ENCODE measurements around the gene PRKG1. TPM values are rescaled to one million over a fixed set of nuclear protein-coding genes. Genes with fewer than 3 reads are reported as not detected.
"Not testable (repeated sequence)": the region's sequence is repeated elsewhere in the genome, so short reads cannot be mapped to it uniquely, and the experiment has no call there.

Gene PRKG1
- total and polyA plus RNA-seq, 4 donors: 6.8 to 38.1 (median 15.4) TPM

GRCh38 chr10:51386248-51386885, 312.1 kb downstream of the PRKG1 start:
- DNase-seq (ENCODE audit: low read depth in 4 of 6, low spot score in 6 of 6): no peak
- H3K9me3 ChIP-seq (ENCODE audit: control insufficient read depth, insufficient read depth, low read length): no peaks in the 10 kb centered on the region
- WGBS (ENCODE audit: insufficient coverage): 55% methylated on average over 3 of the region's 3 CpGs
- no peaks in the 10 kb centered on the region for H3K4me1 ChIP-seq (ENCODE audit: control insufficient read depth, insufficient read depth, low read length)
- H3K36me3 ChIP-seq (ENCODE audit: control insufficient read depth, insufficient read depth, low read length): no peaks in the 10 kb centered on the region
- H3K27me3 ChIP-seq (ENCODE audit: control insufficient read depth, insufficient read depth, low read length): no peaks in the 10 kb centered on the region
- H3K27ac ChIP-seq (ENCODE audit: low read depth, low read length): no peak overlapping the region
- no peak overlapping the region for H3K4me3 ChIP-seq (ENCODE audit: low read depth, low read length)

- DNase-seq (ENCODE audit: low read depth in 4 of 6, low spot score in 6 of 6): peak in 1 of 6 donors; percentile 79
- Histone ChIP-seq H3K9me3 (ENCODE audit: control insufficient read depth, insufficient read depth, low read length) (no peaks in the 10 kb centered on the region), H3K4me1 (ENCODE audit: control insufficient read depth, insufficient read depth, low read length) (no peaks in the 10 kb centered on the region), H3K27me3 (ENCODE audit: control insufficient read depth, insufficient read depth, low read length) (no peaks in the 10 kb centered on the region), H3K36me3 (ENCODE audit: control insufficient read depth, insufficient read depth, low read length) (no peaks in the 10 kb centered on the region), H3K27ac (ENCODE audit: low read depth, low read length) (no peak overlapping the region), H3K4me3 (ENCODE audit: low read depth, low read length) (no peak overlapping the region)
- WGBS (ENCODE audit: insufficient coverage): 88% methylated on average over 2 of the region's 3 CpGs
Observed at GRCh38 chr10:51389415-51390321, 315.4 kb downstream of the PRKG1 start.

- not testable (repeated sequence) for H3K27ac ChIP-seq (ENCODE audit: low read depth, low read length); H3K36me3 ChIP-seq (ENCODE audit: control insufficient read depth, insufficient read depth, low read length); DNase-seq (ENCODE audit: low read depth in 4 of 6, low spot score in 6 of 6); H3K27me3 ChIP-seq (ENCODE audit: control insufficient read depth, insufficient read depth, low read length); H3K9me3 ChIP-seq (ENCODE audit: control insufficient read depth, insufficient read depth, low read length); H3K4me1 ChIP-seq (ENCODE audit: control insufficient read depth, insufficient read depth, low read length); H3K4me3 ChIP-seq (ENCODE audit: low read depth, low read length)
- 98% methylated on average over 17 of the region's 29 CpGs for WGBS (ENCODE audit: insufficient coverage)
Observed at GRCh38 chr10:51393006-51393405, 318.7 kb downstream of the PRKG1 start.

GRCh38 chr10:51394039-51394438, 319.8 kb downstream of the PRKG1 start:
- no peaks in the 10 kb centered on the region for H3K27me3 ChIP-seq (ENCODE audit: control insufficient read depth, insufficient read depth, low read length)
- no peaks in the 10 kb centered on the region for H3K36me3 ChIP-seq (ENCODE audit: control insufficient read depth, insufficient read depth, low read length)
- 100% methylated on average over 2 of the region's 3 CpGs for WGBS (ENCODE audit: insufficient coverage)
- no peaks in the 10 kb centered on the region for H3K9me3 ChIP-seq (ENCODE audit: control insufficient read depth, insufficient read depth, low read length)
- no peak for DNase-seq (ENCODE audit: low read depth in 4 of 6, low spot score in 6 of 6)
- no peak overlapping the region for H3K4me3 ChIP-seq (ENCODE audit: low read depth, low read length)
- H3K27ac ChIP-seq (ENCODE audit: low read depth, low read length): no peak overlapping the region
- no peaks in the 10 kb centered on the region for H3K4me1 ChIP-seq (ENCODE audit: control insufficient read depth, insufficient read depth, low read length)

GRCh38 chr10:51397244-51397643, 323.0 kb downstream of the PRKG1 start:
- Histone ChIP-seq H3K27me3 (ENCODE audit: control insufficient read depth, insufficient read depth, low read length) (no peaks in the 10 kb centered on the region), H3K36me3 (ENCODE audit: control insufficient read depth, insufficient read depth, low read length) (no peaks in the 10 kb centered on the region), H3K9me3 (ENCODE audit: control insufficient read depth, insufficient read depth, low read length) (no peaks in the 10 kb centered on the region), H3K27ac (ENCODE audit: low read depth, low read length) (no peak overlapping the region), H3K4me1 (ENCODE audit: control insufficient read depth, insufficient read depth, low read length) (no peaks in the 10 kb centered on the region), H3K4me3 (ENCODE audit: low read depth, low read length) (no peak overlapping the region)
- DNase-seq (ENCODE audit: low read depth in 4 of 6, low spot score in 6 of 6): no peak
- 100% methylated on average over 1 of the region's 3 CpGs for WGBS (ENCODE audit: insufficient coverage)

GRCh38 chr10:51397695-51398094, 323.4 kb downstream of the PRKG1 start:
- Histone ChIP-seq H3K27ac (ENCODE audit: low read depth, low read length) (no peak overlapping the region), H3K4me1 (ENCODE audit: control insufficient read depth, insufficient read depth, low read length) (no peaks in the 10 kb centered on the region), H3K9me3 (ENCODE audit: control insufficient read depth, insufficient read depth, low read length) (no peaks in the 10 kb centered on the region), H3K27me3 (ENCODE audit: control insufficient read depth, insufficient read depth, low read length) (no peaks in the 10 kb centered on the region), H3K4me3 (ENCODE audit: low read depth, low read length) (no peak overlapping the region), H3K36me3 (ENCODE audit: control insufficient read depth, insufficient read depth, low read length) (no peaks in the 10 kb centered on the region)
- peak in 4 of 6 donors; percentile 35 to 81 (median 57) for DNase-seq (ENCODE audit: low read depth in 4 of 6, low spot score in 6 of 6)
- 33% methylated on average over 1 of the region's 2 CpGs for WGBS (ENCODE audit: insufficient coverage)

- H3K36me3 ChIP-seq (ENCODE audit: control insufficient read depth, insufficient read depth, low read length): no peaks in the 10 kb centered on the region
- no peak for DNase-seq (ENCODE audit: low read depth in 4 of 6, low spot score in 6 of 6)
- H3K9me3 ChIP-seq (ENCODE audit: control insufficient read depth, insufficient read depth, low read length): no peaks in the 10 kb centered on the region
- no peak overlapping the region for H3K27ac ChIP-seq (ENCODE audit: low read depth, low read length)
- H3K4me1 ChIP-seq (ENCODE audit: control insufficient read depth, insufficient read depth, low read length): no peaks in the 10 kb centered on the region
- WGBS (ENCODE audit: insufficient coverage): no CpG with 5 or more reads among the region's 6 CpGs
- no peaks in the 10 kb centered on the region for H3K27me3 ChIP-seq (ENCODE audit: control insufficient read depth, insufficient read depth, low read length)
- no peak overlapping the region for H3K4me3 ChIP-seq (ENCODE audit: low read depth, low read length)
Observed at GRCh38 chr10:51399840-51400239, 325.6 kb downstream of the PRKG1 start.

GRCh38 chr10:51400392-51401096, 326.3 kb downstream of the PRKG1 start:
- WGBS (ENCODE audit: insufficient coverage): no CpG with 5 or more reads among the region's 8 CpGs
- no peaks in the 10 kb centered on the region for H3K27me3 ChIP-seq (ENCODE audit: control insufficient read depth, insufficient read depth, low read length)
- no peaks in the 10 kb centered on the region for H3K9me3 ChIP-seq (ENCODE audit: control insufficient read depth, insufficient read depth, low read length)
- no peak overlapping the region for H3K27ac ChIP-seq (ENCODE audit: low read depth, low read length)
- H3K4me3 ChIP-seq (ENCODE audit: low read depth, low read length): no peak overlapping the region
- no peaks in the 10 kb centered on the region for H3K4me1 ChIP-seq (ENCODE audit: control insufficient read depth, insufficient read depth, low read length)
- no peak for DNase-seq (ENCODE audit: low read depth in 4 of 6, low spot score in 6 of 6)
- no peaks in the 10 kb centered on the region for H3K36me3 ChIP-seq (ENCODE audit: control insufficient read depth, insufficient read depth, low read length)

- no peak for DNase-seq (ENCODE audit: low read depth in 4 of 6, low spot score in 6 of 6)
- no peaks in the 10 kb centered on the region for H3K36me3 ChIP-seq (ENCODE audit: control insufficient read depth, insufficient read depth, low read length)
- no peaks in the 10 kb centered on the region for H3K4me1 ChIP-seq (ENCODE audit: control insufficient read depth, insufficient read depth, low read length)
- H3K27me3 ChIP-seq (ENCODE audit: control insufficient read depth, insufficient read depth, low read length): no peaks in the 10 kb centered on the region
- H3K27ac ChIP-seq (ENCODE audit: low read depth, low read length): no peak overlapping the region
- H3K4me3 ChIP-seq (ENCODE audit: low read depth, low read length): no peak overlapping the region
- no peaks in the 10 kb centered on the region for H3K9me3 ChIP-seq (ENCODE audit: control insufficient read depth, insufficient read depth, low read length)
- no CpG with 5 or more reads among the region's 1 CpG for WGBS (ENCODE audit: insufficient coverage)
Observed at GRCh38 chr10:51403521-51403920, 329.2 kb downstream of the PRKG1 start.
